Tibial nerve (tissue), 4 donors: ENCODE results near the gene CELF1. TPM values are rescaled to one million over a fixed set of nuclear protein-coding genes. Genes with fewer than 3 reads are reported as not detected.

Experiments used
- DNase-seq, 2 donors: peaks; one replicate each; pipeline ENCODE4 v3.0.0-alpha.2; 2019; ENCODE audit warnings: low spot score in 2 of 2
- H3K27ac ChIP-seq, 4 donors: fragments of 200-600 bp; sonication (generic) in 3 of 4; one replicate each; pipeline ENCODE4 v1.5.1; 2017 to 2019; ENCODE audit warnings: mild to moderate bottlenecking in 1 of 4
- H3K27me3 ChIP-seq, 2 donors: fragments of 200-600 bp; sonication (generic) in 1 of 2; one replicate each; pipeline versions ENCODE4 v1.5.1 to v1.6.0; 2017 to 2019
- H3K36me3 ChIP-seq, 3 donors: fragments of 200-600 bp; sonication (generic); one replicate each; pipeline ENCODE4 v1.5.1; 2018 to 2019
- H3K4me1 ChIP-seq, 4 donors: fragments of 200-600 bp; sonication (generic) in 3 of 4; one replicate each; pipeline ENCODE4 v1.5.1; 2017 to 2019
- H3K4me3 ChIP-seq, 4 donors: fragments of 200-600 bp; sonication (generic) in 3 of 4; one replicate each; pipeline ENCODE4 v1.5.1; 2017 to 2019; ENCODE audit warnings: mild to moderate bottlenecking in 1 of 4, moderate library complexity in 1 of 4
- H3K9me3 ChIP-seq, 4 donors: fragments of 200-600 bp; sonication (generic) in 3 of 4; one replicate each; pipeline ENCODE4 v1.5.1; 2017 to 2019
- EP300 ChIP-seq, 2 donors: sonication (generic); formaldehyde crosslinking; IDR thresholded peaks; one replicate each; pipeline ENCODE4 v1.6.1; 2017; ENCODE audit warnings: antibody characterized with exemption in 2 of 2, mild to moderate bottlenecking in 1 of 2
- POLR2A ChIP-seq, 2 donors: fragments of 450-650 bp; IDR thresholded peaks; one replicate each; pipeline ENCODE4 v1.6.1; 2017; ENCODE audit warnings: antibody characterized with exemption in 2 of 2, mild to moderate bottlenecking in 2 of 2, moderate library complexity in 2 of 2
- WGBS, 2 donors: methylation state at CpG; one replicate each; pipeline ENCODE4 v1.1.5; 2018; 5-methylcytosine and 5-hydroxymethylcytosine counted together
- total RNA-seq, 4 donors: library from RNA; depleted of rRNA; stranded (reverse); fragments of >200 nt; gene quantifications; one replicate each; pipeline ENCODE4 v1.1.0, GENCODE V29; 2016
- TF ChIP-seq, protein P1 (sequence below), 5 experiments: fragments of 200-600 bp in 3 of 5; fragments of 450-650 bp in 2 of 5; sonication (generic) in 3 of 5; IDR thresholded peaks; one replicate each; pipeline ENCODE4 v1.5.1; 2016 to 2019; ENCODE audit warnings: antibody characterized with exemption in 5 of 5, mild to moderate bottlenecking in 3 of 5, moderate library complexity in 2 of 5

The CELF1 gene
- total RNA-seq, 4 donors from 2014 or later, result 70.3 to 144 (median 127) TPM

DNA sequence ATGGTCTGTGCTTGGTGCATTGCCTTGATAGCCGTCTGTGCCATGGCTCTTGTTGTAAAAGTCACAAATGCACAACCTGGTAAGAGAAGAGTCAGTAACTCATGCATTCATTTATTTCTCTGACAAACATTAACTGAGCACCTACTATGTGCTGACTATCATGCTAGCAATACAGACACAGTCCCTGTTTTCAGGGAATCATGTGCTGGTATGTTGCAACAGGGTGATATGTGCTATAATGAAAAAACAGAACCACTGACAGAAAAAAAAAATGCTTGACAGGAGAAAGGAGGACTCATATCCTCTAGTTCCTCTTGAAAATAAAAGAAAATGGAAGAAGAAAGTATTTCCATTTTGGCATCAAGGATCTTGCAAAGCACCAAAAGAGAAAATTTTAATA, 69.5 kb downstream of the CELF1 start:
- TF ChIP-seq EP300 (IDR thresholded peaks at IDR 0.05), result no peak
- TF ChIP-seq POLR2A (IDR thresholded peaks at IDR 0.05), result no peak
- TF ChIP-seq, protein P1, sequence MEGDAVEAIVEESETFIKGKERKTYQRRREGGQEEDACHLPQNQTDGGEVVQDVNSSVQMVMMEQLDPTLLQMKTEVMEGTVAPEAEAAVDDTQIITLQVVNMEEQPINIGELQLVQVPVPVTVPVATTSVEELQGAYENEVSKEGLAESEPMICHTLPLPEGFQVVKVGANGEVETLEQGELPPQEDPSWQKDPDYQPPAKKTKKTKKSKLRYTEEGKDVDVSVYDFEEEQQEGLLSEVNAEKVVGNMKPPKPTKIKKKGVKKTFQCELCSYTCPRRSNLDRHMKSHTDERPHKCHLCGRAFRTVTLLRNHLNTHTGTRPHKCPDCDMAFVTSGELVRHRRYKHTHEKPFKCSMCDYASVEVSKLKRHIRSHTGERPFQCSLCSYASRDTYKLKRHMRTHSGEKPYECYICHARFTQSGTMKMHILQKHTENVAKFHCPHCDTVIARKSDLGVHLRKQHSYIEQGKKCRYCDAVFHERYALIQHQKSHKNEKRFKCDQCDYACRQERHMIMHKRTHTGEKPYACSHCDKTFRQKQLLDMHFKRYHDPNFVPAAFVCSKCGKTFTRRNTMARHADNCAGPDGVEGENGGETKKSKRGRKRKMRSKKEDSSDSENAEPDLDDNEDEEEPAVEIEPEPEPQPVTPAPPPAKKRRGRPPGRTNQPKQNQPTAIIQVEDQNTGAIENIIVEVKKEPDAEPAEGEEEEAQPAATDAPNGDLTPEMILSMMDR (IDR thresholded peaks at IDR 0.05), result no peak
- Histone ChIP-seq H3K4me3 (no peak overlapping the region), H3K27me3 (no peaks in the 10 kb centered on the region), H3K9me3 (no peaks in the 10 kb centered on the region), H3K27ac (no peak overlapping the region), H3K4me1 (peaks cover 0 to 19% (median 0%) of the 10 kb centered on the region in 4 donors), H3K36me3 (peaks cover 8 to 95% (median 29%) of the 10 kb centered on the region in 3 donors)
- 76 to 89% methylated on average over 1 of the region's 1 CpG for WGBS, 2 donors
- DNase-seq, result no peak

DNA sequence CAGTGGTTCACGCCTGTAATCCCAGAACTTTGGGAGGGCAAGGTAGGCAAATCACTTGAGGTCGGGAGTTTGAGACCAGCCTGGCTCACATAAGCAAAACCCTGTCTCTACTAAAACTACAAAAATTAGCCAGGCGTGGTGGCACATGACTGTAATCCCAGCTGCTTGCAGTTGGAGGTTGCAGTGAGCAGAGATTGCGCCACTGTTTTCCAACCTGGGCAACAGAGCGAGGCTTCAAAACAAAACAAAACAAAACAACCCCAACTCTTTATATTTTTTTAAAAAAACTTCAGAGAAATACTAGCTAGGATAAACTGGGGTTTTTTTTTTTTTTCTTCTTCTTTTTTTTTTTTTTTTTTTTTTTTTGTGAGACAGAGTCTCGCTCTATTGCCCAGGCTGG, 72.2 kb downstream of the CELF1 start:
- Histone ChIP-seq H3K4me1 (peaks cover 0 to 15% (median 0%) of the 10 kb centered on the region in 4 donors), H3K27me3 (no peaks in the 10 kb centered on the region), H3K27ac (no peak overlapping the region), H3K36me3 (peaks cover 12 to 98% (median 50%) of the 10 kb centered on the region in 3 donors), H3K4me3 (no peak overlapping the region), H3K9me3 (no peaks in the 10 kb centered on the region)
- DNase-seq, result no peak
- WGBS, 2 donors, result 94 to 96% methylated on average over 6 of the region's 6 CpGs
- no peak for TF ChIP-seq EP300 (IDR thresholded peaks at IDR 0.05)
- TF ChIP-seq, protein P1 (IDR thresholded peaks at IDR 0.05), result no peak

DNA sequence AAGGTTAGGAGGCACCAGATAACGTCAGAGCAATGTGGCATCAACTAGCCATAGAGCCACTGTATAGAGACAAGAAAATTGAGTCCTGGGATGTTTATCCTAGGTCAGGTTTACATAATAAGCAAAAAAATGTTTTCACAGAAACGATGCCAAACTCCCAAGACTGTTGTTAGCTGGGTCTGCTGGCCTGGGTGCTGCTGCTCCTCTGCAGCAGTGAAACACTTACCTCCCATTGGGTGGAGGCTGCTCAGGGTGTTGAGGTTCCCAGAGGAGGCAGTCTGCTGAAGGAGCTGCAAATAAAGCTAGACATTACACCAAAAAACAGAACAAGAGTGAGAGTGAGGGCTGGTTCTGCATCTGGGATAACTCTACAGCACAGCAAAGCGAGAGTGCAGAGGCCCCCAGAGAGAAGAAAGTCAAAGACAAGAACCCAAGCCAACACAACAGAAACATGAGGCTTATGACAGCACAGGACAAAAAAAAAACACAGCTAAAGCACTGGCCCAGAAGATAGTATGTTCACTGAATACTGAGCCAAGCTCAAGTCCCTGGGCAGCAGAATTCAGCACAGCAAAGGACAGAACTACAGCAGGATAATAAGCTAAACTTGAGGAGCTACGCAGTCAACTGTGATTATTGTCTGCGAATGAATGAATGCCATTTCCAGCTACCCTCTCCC, 74.1 kb downstream of the CELF1 start:
- peaks cover 0 to 15% (median 0%) of the 10 kb centered on the region in 4 donors for H3K4me1 ChIP-seq
- 60 to 63% methylated on average over 5 of the region's 5 CpGs for WGBS, 2 donors
- H3K27ac ChIP-seq, result no peak overlapping the region
- no peaks in the 10 kb centered on the region for H3K27me3 ChIP-seq
- no peaks in the 10 kb centered on the region for H3K9me3 ChIP-seq
- no peak for TF ChIP-seq EP300 (IDR thresholded peaks at IDR 0.05)
- TF ChIP-seq, protein P1 (IDR thresholded peaks at IDR 0.05), result no peak
- no peak for TF ChIP-seq POLR2A (IDR thresholded peaks at IDR 0.05)
- H3K4me3 ChIP-seq, result no peak overlapping the region
- peaks cover 8 to 98% (median 42%) of the 10 kb centered on the region in 3 donors for H3K36me3 ChIP-seq
- DNase-seq, result no peak

DNA sequence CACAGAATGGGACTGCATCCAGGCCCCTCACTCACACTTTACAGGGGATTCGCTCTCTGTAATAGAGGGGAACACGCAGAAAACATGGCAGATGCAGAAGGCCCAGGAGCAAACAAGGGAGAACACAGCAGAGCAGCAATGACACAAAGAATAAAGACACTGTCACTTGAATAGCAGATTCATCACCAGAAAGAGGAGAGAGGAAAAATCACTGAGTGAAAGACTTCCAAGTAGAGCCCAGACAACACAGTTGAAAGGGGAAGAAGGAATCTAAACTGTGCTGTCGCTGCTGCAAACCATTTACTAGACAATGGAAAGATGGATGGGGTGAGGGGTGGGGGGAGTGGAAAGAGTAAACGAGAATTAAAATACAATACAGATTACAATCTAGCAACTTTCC, 75.2 kb downstream of the CELF1 start:
- Histone ChIP-seq H3K4me1 (peaks cover 0 to 15% (median 0%) of the 10 kb centered on the region in 4 donors), H3K4me3 (no peak overlapping the region), H3K9me3 (no peaks in the 10 kb centered on the region), H3K27ac (no peak overlapping the region), H3K36me3 (peaks cover 8 to 98% (median 33%) of the 10 kb centered on the region in 3 donors), H3K27me3 (no peaks in the 10 kb centered on the region)
- DNase-seq, result no peak
- 81 to 84% methylated on average over 4 of the region's 4 CpGs for WGBS, 2 donors
- TF ChIP-seq, protein P1 (IDR thresholded peaks at IDR 0.05), result no peak
- TF ChIP-seq EP300 (IDR thresholded peaks at IDR 0.05) (no peak), POLR2A (IDR thresholded peaks at IDR 0.05) (no peak)

DNA sequence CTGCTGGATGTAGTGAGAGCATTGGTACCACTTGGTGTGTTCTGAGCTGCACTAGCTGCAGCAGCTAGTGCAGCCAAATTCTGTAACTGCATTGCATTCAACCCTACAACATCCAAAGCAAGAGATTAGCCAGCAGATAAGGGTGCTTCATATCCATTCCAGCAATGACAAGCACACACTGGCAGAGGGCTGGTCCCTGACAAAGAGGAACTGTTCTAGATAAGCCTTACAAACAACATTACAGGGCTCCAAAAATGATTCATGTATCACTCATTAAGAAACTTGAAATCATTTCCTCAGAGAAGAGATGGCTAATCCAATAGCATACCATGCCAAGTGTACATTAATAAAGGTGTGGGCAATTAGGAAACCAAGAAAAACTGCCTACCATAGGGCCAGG, 75.6 kb downstream of the CELF1 start:
- H3K27ac ChIP-seq, result peak overlapping the region in 1 of 4 donors; percentile 28
- H3K4me1 ChIP-seq, result peaks cover 0 to 15% (median 0%) of the 10 kb centered on the region in 4 donors
- no peaks in the 10 kb centered on the region for H3K9me3 ChIP-seq
- TF ChIP-seq, protein P1 (IDR thresholded peaks at IDR 0.05), result no peak
- H3K36me3 ChIP-seq, result peaks cover 8 to 98% (median 37%) of the 10 kb centered on the region in 3 donors
- no peak overlapping the region for H3K4me3 ChIP-seq
- DNase-seq, result no peak
- no peaks in the 10 kb centered on the region for H3K27me3 ChIP-seq
